K562 (cell line): ENCODE measurements around the gene GUCY2D. TPM values are rescaled to one million over a fixed set of nuclear protein-coding genes. Genes with fewer than 3 reads are reported as not detected.

Experiments
- CHCHD3 ChIP-seq: fragments of 250-450 bp; sonication (Bioruptor Pico); IDR thresholded peaks from 2 replicates; pipeline ENCODE4 v2.1.2; 2022; ENCODE audit warnings: mild to moderate bottlenecking
- CREBBP ChIP-seq: IDR thresholded peaks from one replicate; pipeline ENCODE4 v1.6.1; 2012; ENCODE audit warnings: low read depth, mild to moderate bottlenecking, control low read depth, inconsistent platforms, low read length
- ELK3 ChIP-seq: fragments of 450-650 bp; formaldehyde crosslinking; IDR thresholded peaks from 2 replicates; pipeline ENCODE4 v1.4.0; 2020; ENCODE audit warnings: mild to moderate bottlenecking
- PPARD ChIP-seq: fragments of 250-450 bp; sonication (Bioruptor Pico); IDR thresholded peaks from 2 replicates; pipeline ENCODE4 v1.8.0; 2022; ENCODE audit warnings: inconsistent platforms, mild to moderate bottlenecking, moderate library complexity
- TOE1 ChIP-seq, 2 experiments: fragments of 450-650 bp in 1 of 2; sonication (generic) in 1 of 2; formaldehyde crosslinking in 1 of 2; IDR thresholded peaks; 2 replicates each; pipeline versions ENCODE4 v1.7.1 to v1.8.0; 2016 to 2022; ENCODE audit warnings: borderline replicate concordance in 2 of 2, mild to moderate bottlenecking in 2 of 2, antibody characterized with exemption in 1 of 2, inconsistent platforms in 1 of 2, low read depth in 1 of 2, missing genetic modification reagents in 1 of 2, moderate library complexity in 1 of 2
- ZNF133 ChIP-seq: fragments of 250-450 bp; sonication (Bioruptor Pico); IDR thresholded peaks from 2 replicates; pipeline ENCODE4 v1.4.0; 2020; ENCODE audit warnings: mild to moderate bottlenecking
- ZNF57 ChIP-seq: fragments of 450-650 bp; formaldehyde crosslinking; IDR thresholded peaks from 2 replicates; pipeline ENCODE4 v1.4.0; 2020; ENCODE audit warnings: mild to moderate bottlenecking, moderate library complexity
- ZNF764 ChIP-seq: fragments of 250-450 bp; sonication (Bioruptor Pico); IDR thresholded peaks from 2 replicates; pipeline ENCODE4 v1.4.0; 2020; ENCODE audit warnings: low read depth, mild to moderate bottlenecking, moderate library complexity
- polyA plus RNA-seq, 8 experiments: library from polyadenylated mRNA; depleted of rRNA in 4 of 8; stranded (reverse) in 5 of 8; unstranded in 3 of 8; fragments of >200 nt; fragmentation: Nextera tagmentation in 2 of 8; fragmentation: Illumina TruSeq in 1 of 8; extraction: Ambion mirVana in 2 of 8; extraction: Trizol in 1 of 8; gene quantifications; 2 replicates each; pipeline versions ENCODE4 v1.2.1 to v1.2.3, GENCODE V29; 2011 to 2014; ENCODE audit warnings: inconsistent platforms in 1 of 8, missing spikeins in 1 of 8
- total RNA-seq, 7 experiments: library from RNA; depleted of rRNA in 6 of 7; stranded (reverse); fragments of >200 nt in 6 of 7; fragmentation: Illumina TruSeq in 2 of 7; extraction: Trizol in 2 of 7; gene quantifications; 2 replicates each; pipeline versions ENCODE4 v1.2.1 to v1.2.3, GENCODE V29; 2011 to 2021; ENCODE audit warnings: low replicate concordance in 1 of 7
- TF ChIP-seq, protein P1 (sequence below), 2 experiments: IDR thresholded peaks; 2 replicates each; pipeline ENCODE4 v1.6.1; 2011; ENCODE audit warnings: borderline replicate concordance in 1 of 2, control low read depth in 1 of 2, low read depth in 1 of 2, low read length in 1 of 2, mild to moderate bottlenecking in 1 of 2, mixed read lengths in 1 of 2, moderate library complexity in 1 of 2; ENCODE audit not compliant: insufficient read depth in 1 of 2, insufficient read length in 1 of 2, poor library complexity in 1 of 2, severe bottlenecking in 1 of 2; ENCODE audit errors: extremely low read depth in 1 of 2

Gene GUCY2D
- total and polyA plus RNA-seq, 9 of the 15 experiments (the other 6 are each of a cell fraction or from before 2014, with no cell fraction given), result 0.05 TPM; not detected in 8

DNA sequence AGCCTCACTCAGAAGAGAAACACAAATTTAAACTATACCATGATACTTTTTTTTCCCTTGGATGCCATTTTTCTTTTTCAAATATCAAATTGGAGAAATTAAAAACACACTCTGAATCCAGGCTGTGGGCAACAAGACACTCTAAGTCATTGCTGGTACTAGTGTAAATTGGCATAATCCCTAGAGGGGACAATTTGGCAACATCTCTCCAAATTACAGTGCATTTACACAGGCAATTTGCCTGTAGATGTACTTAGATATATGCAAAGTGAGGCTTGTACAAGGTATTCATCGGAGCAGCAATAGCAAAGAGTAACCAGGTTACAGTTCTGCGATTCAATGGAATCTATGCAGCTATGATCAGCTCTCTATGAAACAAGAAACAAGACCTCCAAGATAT is 6.7 kb upstream of the GUCY2D start (continued):
- TF ChIP-seq, protein P1, sequence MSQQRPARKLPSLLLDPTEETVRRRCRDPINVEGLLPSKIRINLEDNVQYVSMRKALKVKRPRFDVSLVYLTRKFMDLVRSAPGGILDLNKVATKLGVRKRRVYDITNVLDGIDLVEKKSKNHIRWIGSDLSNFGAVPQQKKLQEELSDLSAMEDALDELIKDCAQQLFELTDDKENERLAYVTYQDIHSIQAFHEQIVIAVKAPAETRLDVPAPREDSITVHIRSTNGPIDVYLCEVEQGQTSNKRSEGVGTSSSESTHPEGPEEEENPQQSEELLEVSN (IDR thresholded peaks at IDR 0.05; ENCODE audit: borderline replicate concordance in 1 of 2, extremely low read depth in 1 of 2, insufficient read depth in 1 of 2, insufficient read length in 1 of 2, low read depth in 1 of 2, low read length in 1 of 2, poor library complexity in 1 of 2, severe bottlenecking in 1 of 2), result no peak
- TF ChIP-seq ELK3 (CRISPR knock-in tag) (no peak), TOE1 (IDR thresholded peaks at IDR 0.05; ENCODE audit: borderline replicate concordance) (no peak), TOE1 (CRISPR knock-in tag; IDR thresholded peaks at IDR 0.05; ENCODE audit: borderline replicate concordance, low read depth) (no peak), ZNF133 (no peak), CHCHD3 (CRISPR knock-in tag) (no peak), PPARD (no peak), ZNF57 (CRISPR knock-in tag) (no peak), CREBBP (no peak), ZNF764 (no peak)
